Tibial artery (tissue), 4 donors: ENCODE measurements around the gene ANGEL2.
A peak's percentile ranks its signal among the peaks of the same experiment; 100 is the strongest.
"Not testable (repeated sequence)": the region's sequence is repeated elsewhere in the genome, so short reads cannot be mapped to it uniquely, and the experiment has no call there.

Source experiments
- DNase-seq, 2 donors: peaks; one replicate each; pipeline ENCODE4 v3.0.0-alpha.2; 2019
- H3K27ac ChIP-seq, 2 donors: fragments of 200-600 bp; sonication (generic) in 1 of 2; 1 replicate in 1 of 2; 2 replicates in 1 of 2; pipeline ENCODE4 v1.5.1; 2018 to 2019; ENCODE audit warnings: mild to moderate bottlenecking in 1 of 2
- H3K27me3 ChIP-seq, 2 donors: fragments of 200-600 bp; sonication (generic) in 1 of 2; one replicate each; pipeline versions ENCODE4 v1.5.1 to v1.6.0; 2016 to 2019
- H3K36me3 ChIP-seq, 3 donors: fragments of 200-600 bp; sonication (generic) in 2 of 3; one replicate each; pipeline ENCODE4 v1.5.1; 2016 to 2019; ENCODE audit warnings: mild to moderate bottlenecking in 2 of 3
- H3K4me1 ChIP-seq, 4 donors: fragments of 200-600 bp; sonication (generic) in 2 of 4; 1 replicate in 3 of 4; 2 replicates in 1 of 4; pipeline ENCODE4 v1.5.1; 2016 to 2019
- H3K4me3 ChIP-seq, 2 donors: fragments of 200-600 bp; sonication (generic) in 1 of 2; 1 replicate in 1 of 2; 2 replicates in 1 of 2; pipeline ENCODE4 v1.5.1; 2018 to 2019; ENCODE audit warnings: mild to moderate bottlenecking in 2 of 2
- H3K9me3 ChIP-seq, 3 donors: fragments of 200-600 bp; sonication (generic) in 1 of 3; one replicate each; pipeline ENCODE4 v1.5.1; 2016 to 2019
- CTCF ChIP-seq, 2 experiments: fragments of 200-600 bp in 1 of 2; fragments of 450-650 bp in 1 of 2; IDR thresholded peaks; one replicate each; pipeline ENCODE4 v1.5.1; 2017 to 2019; ENCODE audit warnings: antibody characterized with exemption in 2 of 2, mild to moderate bottlenecking in 1 of 2, moderate library complexity in 1 of 2
- intact Hi-C: fragments of 100-400 bp; cut with DNase I; formaldehyde crosslinking; loops from one replicate; pipeline ENCODE4 v1.15.0; 2023; ENCODE audit warnings: low total_unique reads

The ANGEL2 gene

GRCh38 chr1:213032651-213033050 lies 17.0 kb upstream of the ANGEL2 start:
- no peaks in the 10 kb centered on the region for H3K36me3 ChIP-seq
- H3K27me3 ChIP-seq, result peaks cover 0 to 37% of the 10 kb centered on the region in 2 donors
- no peak for DNase-seq
- H3K4me1 ChIP-seq, result no peaks in the 10 kb centered on the region
- no peak for TF ChIP-seq CTCF (IDR thresholded peaks at IDR 0.05)
- no peak overlapping the region for H3K27ac ChIP-seq
- no peaks in the 10 kb centered on the region for H3K9me3 ChIP-seq
- no peak overlapping the region for H3K4me3 ChIP-seq
- intact Hi-C loops, result no loop called here

- H3K4me3 ChIP-seq, H3K9me3 ChIP-seq, H3K27ac ChIP-seq, H3K36me3 ChIP-seq, intact Hi-C loops, H3K4me1 ChIP-seq, DNase-seq: not testable (repeated sequence)
- H3K27me3 ChIP-seq, result peaks cover 0 to 10% of the 10 kb centered on the region in 2 donors
These were observed 11.4 kb upstream of the ANGEL2 start for GRCh38 chr1:213027024-213027423.

- no peak overlapping the region for H3K27ac ChIP-seq
- H3K4me1 ChIP-seq, result peaks cover 0 to 4% (median 1%) of the 10 kb centered on the region in 4 donors
- no peak overlapping the region for H3K4me3 ChIP-seq
- H3K27me3 ChIP-seq, result no peaks in the 10 kb centered on the region
- no peak for DNase-seq
- no peaks in the 10 kb centered on the region for H3K36me3 ChIP-seq
- no peak for TF ChIP-seq CTCF (IDR thresholded peaks at IDR 0.05)
- no peaks in the 10 kb centered on the region for H3K9me3 ChIP-seq
- intact Hi-C loops, result no loop called here
These were observed 4.3 kb upstream of the ANGEL2 start for GRCh38 chr1:213020016-213020415.

- Histone ChIP-seq H3K4me1 (peaks cover 0 to 7% (median 4%) of the 10 kb centered on the region in 4 donors), H3K27ac (no peak overlapping the region), H3K36me3 (no peaks in the 10 kb centered on the region), H3K4me3 (no peak overlapping the region), H3K9me3 (no peaks in the 10 kb centered on the region), H3K27me3 (no peaks in the 10 kb centered on the region)
- no peak for TF ChIP-seq CTCF (IDR thresholded peaks at IDR 0.05)
- no peak for DNase-seq
- intact Hi-C loops, result loop anchor here (10.0 kb wide), 1 partner anchor 165 kb away; the partner anchor contains the start of gene FLVCR1
These were observed 3.8 kb upstream of the ANGEL2 start for GRCh38 chr1:213019450-213019849.

GRCh38 chr1:213017447-213018273 lies 2.0 kb upstream of the ANGEL2 start:
- peaks cover 0 to 19% (median 7%) of the 10 kb centered on the region in 4 donors for H3K4me1 ChIP-seq
- no peak overlapping the region for H3K27ac ChIP-seq
- no peak for TF ChIP-seq CTCF (IDR thresholded peaks at IDR 0.05)
- DNase-seq, result no peak
- H3K27me3 ChIP-seq, result no peaks in the 10 kb centered on the region
- H3K4me3 ChIP-seq, result no peak overlapping the region
- intact Hi-C loops, result loop anchor here (10.0 kb wide), 1 partner anchor 163 kb away; the partner anchor contains the start of gene FLVCR1
- H3K36me3 ChIP-seq, result no peaks in the 10 kb centered on the region
- H3K9me3 ChIP-seq, result no peaks in the 10 kb centered on the region

GRCh38 chr1:213014642-213015041 lies 1.0 kb downstream of the ANGEL2 start:
- TF ChIP-seq CTCF (IDR thresholded peaks at IDR 0.05), result no peak
- Histone ChIP-seq H3K27ac (peak overlapping the region; percentile 88 to 92), H3K36me3 (peaks cover 0 to 5% (median 0%) of the 10 kb centered on the region in 3 donors), H3K4me3 (peak overlapping the region; percentile 67 to 93), H3K4me1 (peaks cover 0 to 19% (median 7%) of the 10 kb centered on the region in 4 donors), H3K9me3 (no peaks in the 10 kb centered on the region), H3K27me3 (no peaks in the 10 kb centered on the region)
- DNase-seq, result no peak
- intact Hi-C loops, result loop anchor here (10.0 kb wide), 1 partner anchor 160 kb away; the partner anchor contains the start of gene FLVCR1
